Hepatocyte (in vitro differentiated cells): ENCODE results near the gene NKAPL.

ENCODE experiments used
- EZH2 ChIP-seq: fragments of 200-600 bp; sonication (generic); IDR thresholded peaks from 2 replicates; pipeline ENCODE4 v1.6.1; 2016; ENCODE audit warnings: antibody characterized with exemption, mild to moderate bottlenecking, borderline replicate concordance
- EZH2phosphoT487 ChIP-seq: fragments of 200-600 bp; sonication (generic); IDR thresholded peaks from one replicate; pipeline ENCODE4 v1.6.1; 2018; ENCODE audit warnings: antibody characterized with exemption, mild to moderate bottlenecking, low read depth, moderate library complexity; ENCODE audit not compliant: unreplicated experiment, severe bottlenecking
- TF ChIP-seq, protein P1 (sequence below): fragments of 200-600 bp; sonication (generic); IDR thresholded peaks from 2 replicates; pipeline ENCODE4 v1.5.1; 2016; ENCODE audit warnings: antibody characterized with exemption, mild to moderate bottlenecking; ENCODE audit not compliant: poor library complexity

DNA sequence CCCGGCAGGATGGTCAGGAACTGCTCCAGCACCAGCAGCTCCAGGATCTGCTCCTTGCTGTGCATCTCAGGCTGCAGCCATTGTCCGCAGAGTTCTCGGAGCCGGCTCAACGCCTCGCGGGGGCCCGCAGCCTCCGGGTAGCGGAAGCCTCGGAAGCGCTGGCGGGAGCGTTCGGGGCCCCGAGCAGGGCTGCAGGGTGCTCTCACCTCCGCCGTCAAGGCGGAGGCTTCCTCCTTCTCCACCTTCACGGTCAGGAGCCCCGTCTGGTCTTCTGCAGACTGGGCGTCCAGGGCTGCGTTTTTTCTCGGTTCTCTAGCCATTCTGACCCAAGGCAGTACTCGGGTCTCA lies 7.5 kb upstream of the NKAPL start:
- TF ChIP-seq, protein P1, sequence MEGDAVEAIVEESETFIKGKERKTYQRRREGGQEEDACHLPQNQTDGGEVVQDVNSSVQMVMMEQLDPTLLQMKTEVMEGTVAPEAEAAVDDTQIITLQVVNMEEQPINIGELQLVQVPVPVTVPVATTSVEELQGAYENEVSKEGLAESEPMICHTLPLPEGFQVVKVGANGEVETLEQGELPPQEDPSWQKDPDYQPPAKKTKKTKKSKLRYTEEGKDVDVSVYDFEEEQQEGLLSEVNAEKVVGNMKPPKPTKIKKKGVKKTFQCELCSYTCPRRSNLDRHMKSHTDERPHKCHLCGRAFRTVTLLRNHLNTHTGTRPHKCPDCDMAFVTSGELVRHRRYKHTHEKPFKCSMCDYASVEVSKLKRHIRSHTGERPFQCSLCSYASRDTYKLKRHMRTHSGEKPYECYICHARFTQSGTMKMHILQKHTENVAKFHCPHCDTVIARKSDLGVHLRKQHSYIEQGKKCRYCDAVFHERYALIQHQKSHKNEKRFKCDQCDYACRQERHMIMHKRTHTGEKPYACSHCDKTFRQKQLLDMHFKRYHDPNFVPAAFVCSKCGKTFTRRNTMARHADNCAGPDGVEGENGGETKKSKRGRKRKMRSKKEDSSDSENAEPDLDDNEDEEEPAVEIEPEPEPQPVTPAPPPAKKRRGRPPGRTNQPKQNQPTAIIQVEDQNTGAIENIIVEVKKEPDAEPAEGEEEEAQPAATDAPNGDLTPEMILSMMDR, result no peak
- TF ChIP-seq EZH2 (no peak), EZH2phosphoT487 (no peak)
